HepG2 (cell line): ENCODE measurements around the gene MRPL58. TPM values are rescaled to one million over a fixed set of nuclear protein-coding genes. Genes with fewer than 3 reads are reported as not detected.
A peak's percentile ranks its signal among the peaks of the same experiment; 100 is the strongest.

Experiments
- CSRNP2 ChIP-seq: sonication (generic); formaldehyde crosslinking; conservative IDR thresholded peaks from 2 replicates; pipeline ENCODE4 v1.8.0; 2022; ENCODE audit warnings: low read depth, missing genetic modification reagents
- ELF3 ChIP-seq: IDR thresholded peaks from 2 replicates; pipeline ENCODE4 v1.6.1; 2016; ENCODE audit warnings: missing genetic modification reagents, missing compliant biosample characterization
- EZH2 ChIP-seq: conservative IDR thresholded peaks from 2 replicates; pipeline ENCODE4 v1.6.1; 2012; ENCODE audit warnings: mild to moderate bottlenecking, low read depth, low read length, moderate library complexity
- GFI1 ChIP-seq: sonication (generic); formaldehyde crosslinking; IDR thresholded peaks from 2 replicates; pipeline ENCODE4 v1.5.0; 2020; ENCODE audit warnings: missing genetic modification reagents, mild to moderate bottlenecking, borderline replicate concordance
- MED1 ChIP-seq: sonication (generic); formaldehyde crosslinking; IDR thresholded peaks from 2 replicates; pipeline ENCODE4 v1.4.0; 2020; ENCODE audit warnings: missing genetic modification reagents
- NFIB ChIP-seq: sonication (generic); formaldehyde crosslinking; IDR thresholded peaks from 2 replicates; pipeline ENCODE4 v1.9.0; 2021; ENCODE audit warnings: missing genetic modification reagents, mild to moderate bottlenecking, borderline replicate concordance
- NFKB2 ChIP-seq: sonication (generic); formaldehyde crosslinking; IDR thresholded peaks from 2 replicates; pipeline ENCODE4 v1.4.0; 2020; ENCODE audit warnings: missing genetic modification reagents, borderline replicate concordance
- NR2F2 ChIP-seq: IDR thresholded peaks from 2 replicates; pipeline ENCODE4 v1.6.1; 2012; ENCODE audit warnings: low read depth, inconsistent platforms, borderline replicate concordance
- NR2F6 ChIP-seq, 2 experiments: IDR thresholded peaks; 2 replicates each; pipeline ENCODE4 v1.6.1; 2016; ENCODE audit warnings: antibody characterized with exemption in 1 of 2, mild to moderate bottlenecking in 1 of 2
- ONECUT2 ChIP-seq: sonication (generic); formaldehyde crosslinking; IDR thresholded peaks from 2 replicates; pipeline ENCODE4 v1.4.0; 2020; ENCODE audit warnings: missing genetic modification reagents
- PLRG1 ChIP-seq: fragments of 450-650 bp; conservative IDR thresholded peaks from 2 replicates; pipeline ENCODE4 v1.6.1; 2016
- POLR2G ChIP-seq: fragments of 200-400 bp; formaldehyde crosslinking; IDR thresholded peaks from 2 replicates; pipeline ENCODE4 v1.6.1; 2018; ENCODE audit warnings: mild to moderate bottlenecking, low read depth, low read length, moderate library complexity
- SAP130 ChIP-seq: IDR thresholded peaks from 2 replicates; pipeline ENCODE4 v1.6.1; 2016; ENCODE audit warnings: low read depth
- SNAPC4 ChIP-seq: sonication (generic); formaldehyde crosslinking; IDR thresholded peaks from 2 replicates; pipeline ENCODE4 v1.4.0; 2020; ENCODE audit warnings: mild to moderate bottlenecking, missing genetic modification reagents
- SRF ChIP-seq: IDR thresholded peaks from 2 replicates; pipeline ENCODE4 v1.6.1; 2011; ENCODE audit warnings: mild to moderate bottlenecking, low read depth, low read length, moderate library complexity
- TAF1 ChIP-seq: sonication (generic); formaldehyde crosslinking; IDR thresholded peaks from 2 replicates; pipeline ENCODE4 v1.4.0; 2020; ENCODE audit warnings: missing genetic modification reagents
- TFDP2 ChIP-seq: sonication (generic); formaldehyde crosslinking; IDR thresholded peaks from 2 replicates; pipeline ENCODE4 v1.4.0; 2020; ENCODE audit warnings: missing genetic modification reagents
- U2AF1 ChIP-seq: fragments of 200-400 bp; formaldehyde crosslinking; optimal IDR thresholded peaks from 2 replicates; pipeline ENCODE3; 2017; ENCODE audit warnings: mild to moderate bottlenecking, low read depth, low read length
- ZBTB44 ChIP-seq: sonication (generic); formaldehyde crosslinking; IDR thresholded peaks from 2 replicates; pipeline ENCODE4 v1.4.0; 2020; ENCODE audit warnings: missing genetic modification reagents
- ZNF33B ChIP-seq: sonication (generic); formaldehyde crosslinking; IDR thresholded peaks from 2 replicates; pipeline ENCODE4 v1.5.1; 2020; ENCODE audit warnings: mild to moderate bottlenecking, missing genetic modification reagents
- ZNF543 ChIP-seq: sonication (generic); formaldehyde crosslinking; IDR thresholded peaks from 2 replicates; pipeline ENCODE4 v1.4.0; 2020; ENCODE audit warnings: mild to moderate bottlenecking, missing genetic modification reagents
- polyA plus RNA-seq, 8 experiments: library from polyadenylated mRNA; depleted of rRNA in 3 of 8; stranded (reverse) in 7 of 8; unstranded in 1 of 8; fragments of >200 nt; fragmentation: Illumina TruSeq in 4 of 8; extraction: Trizol in 4 of 8; gene quantifications; 2 replicates each; pipeline versions ENCODE4 v1.2.1 to v1.2.3, GENCODE V29; 2011 to 2016; ENCODE audit warnings: low read depth in 4 of 8, missing spikeins in 1 of 8, mixed read lengths in 1 of 8; ENCODE audit not compliant: insufficient read depth in 1 of 8
- total RNA-seq, 5 experiments: library from RNA; depleted of rRNA; stranded (reverse); fragments of >200 nt; fragmentation: Illumina TruSeq; extraction: Trizol; gene quantifications; 2 replicates each; pipeline ENCODE4 v1.2.3, GENCODE V29; 2016; ENCODE audit warnings: low read depth in 1 of 5

MRPL58 gene
- total and polyA plus RNA-seq, 2 of the 13 experiments (the other 11 are each of a cell fraction or from before 2014, with no cell fraction given): 44.9 to 68.9 TPM

GRCh38 chr17:75006653-75007052 lies 5.8 kb upstream of the MRPL58 start (continued):
- TF ChIP-seq PLRG1 (no peak), POLR2G (no peak), CSRNP2 (CRISPR knock-in tag) (no peak), TFDP2 (CRISPR knock-in tag) (no peak), GFI1 (CRISPR knock-in tag) (no peak), SNAPC4 (CRISPR knock-in tag) (no peak), NFIB (CRISPR knock-in tag) (no peak), ELF3 (CRISPR knock-in tag) (0 out of 2 replicates have a peak, but pooled peaks have one; percentile 24), TAF1 (CRISPR knock-in tag) (no peak), SAP130 (peak; percentile 14; the same call in 1 of the 2 replicates), ZNF33B (CRISPR knock-in tag) (no peak), U2AF1 (no peak), ZNF543 (CRISPR knock-in tag) (no peak), ZBTB44 (no peak), SRF (no peak), EZH2 (no peak), NR2F2 (no peak), NFKB2 (CRISPR knock-in tag) (no peak), ONECUT2 (no peak), NR2F6 (IDR thresholded peaks at IDR 0.05) (no peak), NR2F6 (CRISPR knock-in tag; IDR thresholded peaks at IDR 0.05) (peak; percentile 40; the same call in 1 of the 2 replicates), MED1 (CRISPR knock-in tag) (0 out of 2 replicates have a peak, but pooled peaks have one; percentile 13)
